ENCODE measurements around the gene RHOH. TPM values are rescaled to one million over a fixed set of nuclear protein-coding genes. Genes with fewer than 3 reads are reported as not detected.

RHOH gene
- total and polyA plus RNA-seq, 9 donors = 0.31 to 3.2 (median 0.98) TPM

DNA sequence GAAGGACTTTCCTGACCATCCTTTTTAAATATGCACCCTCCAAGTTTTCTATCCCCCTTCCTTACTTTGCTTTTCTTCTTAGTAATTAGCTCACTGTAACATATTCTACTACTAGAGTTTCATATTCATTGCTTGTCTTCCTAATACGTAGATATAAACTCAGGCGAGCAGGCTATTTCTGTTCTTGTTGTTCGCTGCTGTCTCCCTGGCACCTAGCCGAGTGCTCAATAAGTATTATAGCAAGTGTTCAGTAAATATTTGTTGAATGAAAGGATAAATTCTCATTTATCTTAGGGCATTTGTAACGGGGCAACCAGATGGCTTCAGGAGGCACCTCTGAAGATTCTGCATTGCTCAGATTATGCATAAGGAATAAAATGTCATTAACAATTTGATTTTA is 6.8 kb upstream of the RHOH start:
- H3K36me3 ChIP-seq = no peaks in the 10 kb centered on the region
- intact Hi-C loops (cut with DNase I) = no loop called here
- peaks cover 2% of the 10 kb centered on the region for H3K4me1 ChIP-seq (ENCODE audit: insufficient read depth)
- H3K4me3 ChIP-seq = no peak overlapping the region
- no peak overlapping the region for H3K27ac ChIP-seq
- TF ChIP-seq, protein P1, sequence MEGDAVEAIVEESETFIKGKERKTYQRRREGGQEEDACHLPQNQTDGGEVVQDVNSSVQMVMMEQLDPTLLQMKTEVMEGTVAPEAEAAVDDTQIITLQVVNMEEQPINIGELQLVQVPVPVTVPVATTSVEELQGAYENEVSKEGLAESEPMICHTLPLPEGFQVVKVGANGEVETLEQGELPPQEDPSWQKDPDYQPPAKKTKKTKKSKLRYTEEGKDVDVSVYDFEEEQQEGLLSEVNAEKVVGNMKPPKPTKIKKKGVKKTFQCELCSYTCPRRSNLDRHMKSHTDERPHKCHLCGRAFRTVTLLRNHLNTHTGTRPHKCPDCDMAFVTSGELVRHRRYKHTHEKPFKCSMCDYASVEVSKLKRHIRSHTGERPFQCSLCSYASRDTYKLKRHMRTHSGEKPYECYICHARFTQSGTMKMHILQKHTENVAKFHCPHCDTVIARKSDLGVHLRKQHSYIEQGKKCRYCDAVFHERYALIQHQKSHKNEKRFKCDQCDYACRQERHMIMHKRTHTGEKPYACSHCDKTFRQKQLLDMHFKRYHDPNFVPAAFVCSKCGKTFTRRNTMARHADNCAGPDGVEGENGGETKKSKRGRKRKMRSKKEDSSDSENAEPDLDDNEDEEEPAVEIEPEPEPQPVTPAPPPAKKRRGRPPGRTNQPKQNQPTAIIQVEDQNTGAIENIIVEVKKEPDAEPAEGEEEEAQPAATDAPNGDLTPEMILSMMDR (IDR thresholded peaks at IDR 0.05) = no peak
- no peak for TF ChIP-seq EP300 (IDR thresholded peaks at IDR 0.05)
- no peak for TF ChIP-seq POLR2A (IDR thresholded peaks at IDR 0.05)
- no peaks in the 10 kb centered on the region for H3K9me3 ChIP-seq
- 18 to 73% (median 18%) methylated on average over 5 of the region's 5 CpGs for WGBS, 3 donors
- DNase-seq = peak; percentile 31 to 54 (median 39)
- H3K27me3 ChIP-seq = no peaks in the 10 kb centered on the region

GRCh38 chr4:40190465-40190864 is 6.4 kb upstream of the RHOH start:
- no peaks in the 10 kb centered on the region for H3K36me3 ChIP-seq
- H3K9me3 ChIP-seq = no peaks in the 10 kb centered on the region
- WGBS, 3 donors = 69 to 80% (median 74%) methylated on average over 5 of the region's 5 CpGs
- peaks cover 2% of the 10 kb centered on the region for H3K4me1 ChIP-seq (ENCODE audit: insufficient read depth)
- intact Hi-C loops (cut with DNase I) = no loop called here
- H3K27me3 ChIP-seq = no peaks in the 10 kb centered on the region
- H3K27ac ChIP-seq = no peak overlapping the region
- TF ChIP-seq, protein P1 (IDR thresholded peaks at IDR 0.05) = no peak
- TF ChIP-seq EP300 (IDR thresholded peaks at IDR 0.05) = no peak
- TF ChIP-seq POLR2A (IDR thresholded peaks at IDR 0.05) = no peak
- no peak for DNase-seq
- no peak overlapping the region for H3K4me3 ChIP-seq

- Histone ChIP-seq H3K4me3 (no peak overlapping the region), H3K9me3 (no peaks in the 10 kb centered on the region), H3K4me1 (ENCODE audit: insufficient read depth) (peaks cover 2% of the 10 kb centered on the region), H3K27ac (no peak overlapping the region), H3K36me3 (no peaks in the 10 kb centered on the region), H3K27me3 (no peaks in the 10 kb centered on the region)
- intact Hi-C loops (cut with DNase I) = no loop called here
- TF ChIP-seq, protein P1 (IDR thresholded peaks at IDR 0.05) = no peak
- TF ChIP-seq EP300 (IDR thresholded peaks at IDR 0.05) = no peak
- TF ChIP-seq POLR2A (IDR thresholded peaks at IDR 0.05) = no peak
- 56 to 67% (median 59%) methylated on average over 14 of the region's 14 CpGs for WGBS, 3 donors
- no peak for DNase-seq
Observed at GRCh38 chr4:40190880-40191815, 5.7 kb upstream of the RHOH start.

DNA sequence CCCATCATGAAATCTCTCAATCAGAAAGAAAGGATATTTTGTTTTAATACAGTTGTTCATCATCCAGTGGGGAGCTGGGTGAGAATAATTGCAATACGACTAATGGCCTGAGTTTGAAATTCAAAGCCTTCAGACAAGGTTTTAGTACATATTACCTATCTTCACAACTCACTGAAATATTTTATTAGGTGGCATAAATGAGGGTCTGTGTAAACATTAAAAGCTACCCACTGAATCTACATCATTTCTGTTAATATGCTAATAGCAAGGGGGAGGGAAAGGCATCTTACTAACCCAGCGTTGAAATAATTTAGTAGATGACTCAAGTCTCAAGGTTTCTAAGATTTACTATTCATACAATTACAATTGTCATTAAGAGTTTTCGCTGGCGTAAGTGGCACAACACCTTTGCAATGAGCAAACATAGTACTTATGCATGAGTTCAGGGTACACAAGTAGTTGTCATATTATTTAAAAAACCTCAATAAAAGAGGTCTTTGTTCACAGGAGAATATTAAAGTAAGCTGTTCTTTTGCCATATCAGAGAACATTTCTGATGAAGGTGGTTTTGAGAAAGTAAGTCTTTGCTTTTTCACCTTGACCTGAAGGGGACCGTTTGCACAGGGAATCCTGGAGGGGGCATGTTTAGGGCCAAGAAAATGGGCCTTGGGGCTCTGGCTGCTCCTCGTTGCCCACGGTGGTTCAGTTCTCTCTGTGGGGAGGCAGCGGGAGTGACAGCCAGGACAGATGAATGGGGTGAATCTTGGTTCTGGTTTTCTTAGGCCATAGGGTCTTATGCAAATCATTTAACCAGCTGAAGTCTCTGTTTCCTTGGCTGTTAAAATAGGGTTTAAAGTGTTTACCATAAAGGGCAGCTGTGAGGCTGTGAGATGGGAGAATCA is 4.5 kb upstream of the RHOH start:
- Histone ChIP-seq H3K4me1 (ENCODE audit: insufficient read depth) (peaks cover 2% of the 10 kb centered on the region), H3K27me3 (no peaks in the 10 kb centered on the region), H3K36me3 (no peaks in the 10 kb centered on the region), H3K27ac (no peak overlapping the region), H3K4me3 (no peak overlapping the region), H3K9me3 (no peaks in the 10 kb centered on the region)
- 78 to 84% (median 79%) methylated on average over 8 of the region's 8 CpGs for WGBS, 3 donors
- DNase-seq = no peak
- TF ChIP-seq, protein P1 (IDR thresholded peaks at IDR 0.05) = no peak
- TF ChIP-seq EP300 (IDR thresholded peaks at IDR 0.05) = no peak
- no peak for TF ChIP-seq POLR2A (IDR thresholded peaks at IDR 0.05)
- intact Hi-C loops (cut with DNase I) = no loop called here

Data from ovary (tissue), 9 donors.